Measurements from ENCODE around the gene PRICKLE1.

Gene PRICKLE1

DNA sequence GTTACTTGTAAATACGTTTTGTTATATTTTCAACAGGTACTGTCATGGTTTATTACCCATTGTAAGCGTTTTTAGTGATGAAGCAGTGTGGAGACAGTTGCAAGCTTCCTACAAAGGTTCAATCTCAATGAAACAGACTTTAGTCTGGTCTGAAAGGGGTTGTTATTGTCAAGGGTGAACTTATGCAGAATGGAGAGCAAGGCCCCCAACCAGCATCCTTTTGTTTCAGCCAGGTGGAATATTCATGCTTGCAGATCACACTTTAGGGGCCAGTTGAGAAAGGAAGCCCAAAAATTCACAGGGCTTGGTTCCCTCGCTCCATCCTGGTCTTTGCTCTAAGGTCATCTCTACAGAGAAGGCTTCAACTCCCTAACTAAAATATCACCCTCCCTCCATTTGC lies 103.7 kb downstream of the PRICKLE1 start:
- Histone ChIP-seq H3K4me2 (ENCODE audit: low read depth, low read length, poor library complexity, severe bottlenecking) (no peak overlapping the region), H2AFZ (ENCODE audit: low read length) (no peak overlapping the region), H3K27me3 (ENCODE audit: insufficient read depth, low read length, poor library complexity, severe bottlenecking) (no peaks in the 10 kb centered on the region), H3K9me3 (ENCODE audit: insufficient read depth, low read depth, low read length) (no peaks in the 10 kb centered on the region), H3K79me2 (ENCODE audit: insufficient read depth, low read length) (no peaks in the 10 kb centered on the region), H3K4me1 (ENCODE audit: insufficient read depth, low read length, poor library complexity, severe bottlenecking) (no peaks in the 10 kb centered on the region), H3F3A (ENCODE audit: low read depth) (no peaks in the 10 kb centered on the region), H3K4me3 (ENCODE audit: low read length, poor library complexity, severe bottlenecking) (no peak overlapping the region), H3K9me2 (replicated peaks; ENCODE audit: low read depth, low read length) (no peaks in the 10 kb centered on the region), H4K20me1 (ENCODE audit: insufficient read depth, low read length, poor library complexity, severe bottlenecking) (no peaks in the 10 kb centered on the region), H3K36me3 (ENCODE audit: insufficient read depth, low read length) (no peaks in the 10 kb centered on the region), H3K9ac (ENCODE audit: low read depth, low read length, poor library complexity, severe bottlenecking) (no peak overlapping the region)
- TF ChIP-seq, protein P1, sequence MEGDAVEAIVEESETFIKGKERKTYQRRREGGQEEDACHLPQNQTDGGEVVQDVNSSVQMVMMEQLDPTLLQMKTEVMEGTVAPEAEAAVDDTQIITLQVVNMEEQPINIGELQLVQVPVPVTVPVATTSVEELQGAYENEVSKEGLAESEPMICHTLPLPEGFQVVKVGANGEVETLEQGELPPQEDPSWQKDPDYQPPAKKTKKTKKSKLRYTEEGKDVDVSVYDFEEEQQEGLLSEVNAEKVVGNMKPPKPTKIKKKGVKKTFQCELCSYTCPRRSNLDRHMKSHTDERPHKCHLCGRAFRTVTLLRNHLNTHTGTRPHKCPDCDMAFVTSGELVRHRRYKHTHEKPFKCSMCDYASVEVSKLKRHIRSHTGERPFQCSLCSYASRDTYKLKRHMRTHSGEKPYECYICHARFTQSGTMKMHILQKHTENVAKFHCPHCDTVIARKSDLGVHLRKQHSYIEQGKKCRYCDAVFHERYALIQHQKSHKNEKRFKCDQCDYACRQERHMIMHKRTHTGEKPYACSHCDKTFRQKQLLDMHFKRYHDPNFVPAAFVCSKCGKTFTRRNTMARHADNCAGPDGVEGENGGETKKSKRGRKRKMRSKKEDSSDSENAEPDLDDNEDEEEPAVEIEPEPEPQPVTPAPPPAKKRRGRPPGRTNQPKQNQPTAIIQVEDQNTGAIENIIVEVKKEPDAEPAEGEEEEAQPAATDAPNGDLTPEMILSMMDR (conservative IDR thresholded peaks at IDR 0.05; ENCODE audit: low read length), result no peak
- TF ChIP-seq EZH2phosphoT487 (IDR thresholded peaks at IDR 0.05; ENCODE audit: borderline replicate concordance), result no peak

DNA sequence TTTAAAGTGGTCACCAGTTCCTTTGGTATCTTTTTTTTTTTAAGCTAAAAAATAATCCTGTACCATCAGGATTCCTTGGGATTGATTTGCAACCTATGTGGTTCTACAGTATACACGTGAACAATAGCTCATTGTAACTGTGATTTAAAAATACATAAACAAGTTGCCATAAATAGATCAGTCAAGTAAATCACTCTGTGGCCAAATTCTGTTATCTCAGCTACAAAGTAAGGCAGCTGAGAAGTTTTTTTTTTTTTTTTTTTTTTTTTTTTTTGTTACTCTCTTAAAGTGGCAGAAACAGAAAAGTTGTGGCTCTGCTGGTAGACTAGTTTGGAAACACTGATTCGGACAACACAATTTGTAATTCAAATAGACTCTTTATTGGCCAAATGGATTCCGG lies 104.5 kb downstream of the PRICKLE1 start:
- TF ChIP-seq, protein P1 (conservative IDR thresholded peaks at IDR 0.05; ENCODE audit: low read length), result no peak
- no peak for TF ChIP-seq EZH2phosphoT487 (IDR thresholded peaks at IDR 0.05; ENCODE audit: borderline replicate concordance)
- Histone ChIP-seq H3K4me2 (ENCODE audit: low read depth, low read length, poor library complexity, severe bottlenecking) (no peak overlapping the region), H3K9ac (ENCODE audit: low read depth, low read length, poor library complexity, severe bottlenecking) (no peak overlapping the region)

GRCh38 chr12:42483521-42483790 lies 106.1 kb downstream of the PRICKLE1 start:
- Histone ChIP-seq H3K9me2 (replicated peaks; ENCODE audit: low read depth, low read length) (no peaks in the 10 kb centered on the region), H3K36me3 (ENCODE audit: insufficient read depth, low read length) (no peaks in the 10 kb centered on the region), H4K20me1 (ENCODE audit: insufficient read depth, low read length, poor library complexity, severe bottlenecking) (no peaks in the 10 kb centered on the region), H3K9me3 (ENCODE audit: insufficient read depth, low read depth, low read length) (no peaks in the 10 kb centered on the region), H3K4me2 (ENCODE audit: low read depth, low read length, poor library complexity, severe bottlenecking) (no peak overlapping the region), H3K4me1 (ENCODE audit: insufficient read depth, low read length, poor library complexity, severe bottlenecking) (no peaks in the 10 kb centered on the region), H3F3A (ENCODE audit: low read depth) (no peaks in the 10 kb centered on the region), H3K4me3 (ENCODE audit: low read length, poor library complexity, severe bottlenecking) (no peak overlapping the region), H3K9ac (ENCODE audit: low read depth, low read length, poor library complexity, severe bottlenecking) (no peak overlapping the region), H3K27me3 (ENCODE audit: insufficient read depth, low read length, poor library complexity, severe bottlenecking) (no peaks in the 10 kb centered on the region), H2AFZ (ENCODE audit: low read length) (no peak overlapping the region), H3K79me2 (ENCODE audit: insufficient read depth, low read length) (no peaks in the 10 kb centered on the region)
- TF ChIP-seq, protein P1 (conservative IDR thresholded peaks at IDR 0.05; ENCODE audit: low read length), result no peak
- TF ChIP-seq EZH2phosphoT487 (IDR thresholded peaks at IDR 0.05; ENCODE audit: borderline replicate concordance), result no peak

More for the DNA sequence above, 104.5 kb downstream of the PRICKLE1 start:
- Histone ChIP-seq H3K36me3 (ENCODE audit: insufficient read depth, low read length) (no peaks in the 10 kb centered on the region), H3K4me3 (ENCODE audit: low read length, poor library complexity, severe bottlenecking) (no peak overlapping the region), H3K79me2 (ENCODE audit: insufficient read depth, low read length) (no peaks in the 10 kb centered on the region), H4K20me1 (ENCODE audit: insufficient read depth, low read length, poor library complexity, severe bottlenecking) (no peaks in the 10 kb centered on the region), H3K27me3 (ENCODE audit: insufficient read depth, low read length, poor library complexity, severe bottlenecking) (no peaks in the 10 kb centered on the region), H2AFZ (ENCODE audit: low read length) (no peak overlapping the region), H3K4me1 (ENCODE audit: insufficient read depth, low read length, poor library complexity, severe bottlenecking) (no peaks in the 10 kb centered on the region), H3F3A (ENCODE audit: low read depth) (no peaks in the 10 kb centered on the region), H3K9me3 (ENCODE audit: insufficient read depth, low read depth, low read length) (no peaks in the 10 kb centered on the region), H3K9me2 (replicated peaks; ENCODE audit: low read depth, low read length) (no peaks in the 10 kb centered on the region)

Data from Loucy (cell line).